Measurements from ENCODE around the gene CACNA1S.

DNA sequence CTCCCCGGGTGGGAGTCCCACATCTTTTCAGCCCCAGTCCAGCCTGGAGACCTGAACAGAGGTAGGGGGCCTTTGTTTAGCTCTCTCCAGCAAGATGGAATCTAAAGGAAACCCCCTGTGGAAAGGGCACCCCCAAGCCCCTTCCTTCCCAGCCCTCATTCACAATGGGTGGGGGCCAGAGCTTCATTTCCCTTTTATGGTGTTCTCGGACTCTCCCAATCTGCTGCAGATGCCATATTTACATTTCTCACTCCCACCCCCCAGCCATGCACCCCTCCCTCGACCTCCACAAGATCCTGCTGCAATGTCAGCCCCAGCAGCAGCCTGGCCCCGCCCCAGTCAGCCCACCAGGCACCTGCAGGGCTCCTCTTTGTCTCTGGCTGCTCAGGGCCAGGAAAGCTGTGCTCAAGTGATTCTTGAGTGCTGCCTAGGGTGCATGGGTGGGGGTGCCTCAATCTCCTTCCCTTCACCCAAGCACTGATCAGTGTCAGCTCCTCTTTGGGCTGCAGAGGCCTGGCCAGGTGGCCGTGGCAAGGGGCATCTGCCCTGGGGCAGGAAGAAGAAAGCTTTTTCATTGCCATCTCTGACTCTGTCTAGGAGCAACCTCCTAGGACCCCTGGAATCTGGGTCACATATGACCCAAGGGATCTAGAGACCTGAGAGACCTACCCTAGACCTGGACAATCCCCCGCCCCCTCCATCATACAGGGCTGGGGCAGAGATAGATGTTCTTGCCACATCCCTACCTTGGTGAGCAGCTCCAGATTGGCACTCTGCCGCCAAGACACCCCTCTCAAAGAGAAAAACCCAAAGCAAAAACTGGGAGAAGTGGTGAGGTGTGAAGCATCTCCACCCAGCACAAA, 90.4 kb downstream of the CACNA1S start:
- TF ChIP-seq, protein P1, sequence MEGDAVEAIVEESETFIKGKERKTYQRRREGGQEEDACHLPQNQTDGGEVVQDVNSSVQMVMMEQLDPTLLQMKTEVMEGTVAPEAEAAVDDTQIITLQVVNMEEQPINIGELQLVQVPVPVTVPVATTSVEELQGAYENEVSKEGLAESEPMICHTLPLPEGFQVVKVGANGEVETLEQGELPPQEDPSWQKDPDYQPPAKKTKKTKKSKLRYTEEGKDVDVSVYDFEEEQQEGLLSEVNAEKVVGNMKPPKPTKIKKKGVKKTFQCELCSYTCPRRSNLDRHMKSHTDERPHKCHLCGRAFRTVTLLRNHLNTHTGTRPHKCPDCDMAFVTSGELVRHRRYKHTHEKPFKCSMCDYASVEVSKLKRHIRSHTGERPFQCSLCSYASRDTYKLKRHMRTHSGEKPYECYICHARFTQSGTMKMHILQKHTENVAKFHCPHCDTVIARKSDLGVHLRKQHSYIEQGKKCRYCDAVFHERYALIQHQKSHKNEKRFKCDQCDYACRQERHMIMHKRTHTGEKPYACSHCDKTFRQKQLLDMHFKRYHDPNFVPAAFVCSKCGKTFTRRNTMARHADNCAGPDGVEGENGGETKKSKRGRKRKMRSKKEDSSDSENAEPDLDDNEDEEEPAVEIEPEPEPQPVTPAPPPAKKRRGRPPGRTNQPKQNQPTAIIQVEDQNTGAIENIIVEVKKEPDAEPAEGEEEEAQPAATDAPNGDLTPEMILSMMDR (IDR thresholded peaks at IDR 0.05; ENCODE audit: insufficient read depth, low read depth, low read length), result no peak
- TF ChIP-seq EZH2 (IDR thresholded peaks at IDR 0.05; ENCODE audit: insufficient read depth, low read length), result no peak

All from astrocyte (in vitro differentiated cells and primary cell).